Astrocyte (in vitro differentiated cells and primary cell): ENCODE measurements around the gene APRT. TPM values are rescaled to one million over a fixed set of nuclear protein-coding genes. Genes with fewer than 3 reads are reported as not detected.

Experiments used
- DNase-seq: peaks from one replicate; pipeline ENCODE4 v3.0.0-alpha.2; 2010; ENCODE audit warnings: low read depth
- FAIRE-seq: peaks from 2 replicates; lab custom pipeline; 2011; peaks lifted over from hg19 to GRCh38; lab: Jason Lieb, UNC
- H2AFZ ChIP-seq: 2 replicates; pipeline ENCODE4 v1.6.0; 2012; ENCODE audit warnings: low read depth, low read length, inconsistent platforms
- H3K27ac ChIP-seq: 2 replicates; pipeline ENCODE4 v1.5.1; 2011; ENCODE audit warnings: low read depth, low read length, inconsistent platforms
- H3K27me3 ChIP-seq: 2 replicates; pipeline ENCODE4 v1.6.0; 2011; ENCODE audit warnings: low read length, inconsistent platforms; ENCODE audit not compliant: insufficient read depth
- H3K36me3 ChIP-seq: 2 replicates; pipeline ENCODE4 v1.5.1; 2011; ENCODE audit warnings: low read length, inconsistent platforms; ENCODE audit not compliant: insufficient read depth
- H3K4me1 ChIP-seq: 2 replicates; pipeline ENCODE4 v1.5.1; 2011; ENCODE audit warnings: low read length, inconsistent platforms; ENCODE audit not compliant: insufficient read depth
- H3K4me2 ChIP-seq: 2 replicates; pipeline ENCODE4 v1.6.0; 2012; ENCODE audit warnings: low read length, inconsistent platforms
- H3K4me3 ChIP-seq: 2 replicates; pipeline ENCODE4 v1.5.1; 2011; ENCODE audit warnings: low read depth, mild to moderate bottlenecking, low read length, inconsistent platforms; ENCODE audit not compliant: insufficient read depth
- H3K79me2 ChIP-seq: 2 replicates; pipeline ENCODE4 v1.6.0; 2012; ENCODE audit warnings: mild to moderate bottlenecking, low read length, inconsistent platforms; ENCODE audit not compliant: insufficient read depth
- H3K9ac ChIP-seq: 2 replicates; pipeline ENCODE4 v1.6.0; 2012; ENCODE audit warnings: mild to moderate bottlenecking, low read length, inconsistent platforms
- H3K9me3 ChIP-seq: 2 replicates; pipeline ENCODE4 v1.5.1; 2012; ENCODE audit warnings: low read depth, mild to moderate bottlenecking, low read length, inconsistent platforms; ENCODE audit not compliant: insufficient read depth
- H4K20me1 ChIP-seq: 2 replicates; pipeline ENCODE4 v1.6.0; 2012; ENCODE audit warnings: low read length, inconsistent platforms; ENCODE audit not compliant: insufficient read depth
- H3K27ac Mint-ChIP-seq: one replicate; pipeline ENCODE4 v1.8.0; 2021; ENCODE audit warnings: mild to moderate bottlenecking, mixed read lengths; ENCODE audit not compliant: unreplicated experiment
- H3K27me3 Mint-ChIP-seq: one replicate; pipeline ENCODE4 v1.8.0; 2021; ENCODE audit warnings: low read depth, mixed read lengths; ENCODE audit not compliant: unreplicated experiment
- H3K36me3 Mint-ChIP-seq: one replicate; pipeline ENCODE4 v1.8.0; 2021; ENCODE audit warnings: low read depth, mixed read lengths; ENCODE audit not compliant: unreplicated experiment
- H3K4me1 Mint-ChIP-seq: one replicate; pipeline ENCODE4 v1.8.0; 2021; ENCODE audit warnings: low read depth, mixed read lengths; ENCODE audit not compliant: unreplicated experiment
- H3K4me3 Mint-ChIP-seq: one replicate; pipeline ENCODE4 v1.8.0; 2021; ENCODE audit warnings: mild to moderate bottlenecking, moderate library complexity, mixed read lengths; ENCODE audit not compliant: unreplicated experiment
- H3K9me3 Mint-ChIP-seq: one replicate; pipeline ENCODE4 v1.8.0; 2021; ENCODE audit warnings: mild to moderate bottlenecking, mixed read lengths; ENCODE audit not compliant: unreplicated experiment
- CTCF ChIP-seq: IDR thresholded peaks from 2 replicates; pipeline ENCODE4 v1.5.1; 2011; ENCODE audit warnings: low read depth, mild to moderate bottlenecking, inconsistent platforms, low read length, moderate library complexity; ENCODE audit not compliant: insufficient read depth
- EZH2 ChIP-seq: IDR thresholded peaks from 2 replicates; pipeline ENCODE4 v1.6.1; 2012; ENCODE audit warnings: mild to moderate bottlenecking, low read length, inconsistent platforms; ENCODE audit not compliant: insufficient read depth
- total RNA-seq: library from RNA; stranded (reverse); gene quantifications from 2 replicates; pipeline ENCODE4 v1.2.1, GENCODE V29; 2021

Gene APRT
- total RNA-seq, 1 donor from 2014 or later, result 132 TPM

DNA sequence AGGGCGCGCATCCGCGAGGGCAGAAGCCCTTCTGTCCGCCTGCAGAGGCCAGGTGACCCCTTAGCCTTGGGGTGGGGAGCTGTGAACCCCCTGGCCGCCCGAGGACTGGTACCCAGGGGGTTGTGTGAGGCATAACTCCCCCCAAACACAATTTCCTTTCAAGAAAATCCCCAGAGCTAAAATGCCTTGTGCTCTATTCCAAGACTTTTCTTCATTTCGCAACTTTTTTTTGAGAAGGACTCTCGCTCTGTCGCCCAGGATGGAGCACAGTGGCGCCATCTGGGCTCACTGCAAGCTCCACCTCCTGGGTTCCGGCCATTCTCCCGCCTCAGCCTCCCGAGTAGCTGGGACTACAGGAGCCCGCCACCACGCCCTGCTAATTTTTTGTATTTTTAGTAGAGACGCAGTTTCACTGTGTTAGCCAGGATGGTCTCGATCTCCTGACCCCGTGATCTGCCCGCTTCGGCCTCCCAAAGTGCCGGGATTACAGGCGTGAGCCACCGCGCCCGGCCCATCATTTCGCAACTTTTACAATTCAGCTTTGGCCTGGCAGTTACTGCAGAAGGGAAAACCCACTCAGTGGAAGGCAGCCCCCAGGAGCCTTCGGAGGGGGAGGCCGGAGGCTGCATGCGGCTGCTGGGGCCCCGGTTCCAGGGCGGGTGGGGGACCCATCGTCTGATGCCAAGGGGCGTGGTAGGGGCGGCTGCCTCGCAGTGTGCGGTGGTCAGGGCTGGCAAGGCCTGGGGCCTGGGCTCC lies 963 bp upstream of the APRT start:
- H3K36me3 ChIP-seq, result peaks cover 3% of the 10 kb centered on the region
- Mint-ChIP-seq H3K36me3 (peaks cover 2% of the 10 kb centered on the region), H3K9me3 (no peaks in the 10 kb centered on the region), H3K27ac (peak overlapping the region; percentile 62), H3K4me3 (peak overlapping the region; percentile 84), H3K4me1 (peaks cover 2% of the 10 kb centered on the region), H3K27me3 (no peaks in the 10 kb centered on the region)
- peak overlapping the region; percentile 67 for H3K4me3 ChIP-seq
- H3K4me2 ChIP-seq, result peak overlapping the region; percentile 98
- peaks cover 19% of the 10 kb centered on the region for H3K4me1 ChIP-seq
- no peak for FAIRE-seq
- peak; percentile 12 for DNase-seq
- H3K9ac ChIP-seq, result peak overlapping the region; percentile 53
- H3K27me3 ChIP-seq, result no peaks in the 10 kb centered on the region
- peak overlapping the region; percentile 77 for H3K27ac ChIP-seq
- H4K20me1 ChIP-seq, result peaks cover 23% of the 10 kb centered on the region
- peaks cover 27% of the 10 kb centered on the region for H3K79me2 ChIP-seq
- peak overlapping the region; percentile 53 for H2AFZ ChIP-seq
- TF ChIP-seq EZH2 (no peak), CTCF (no peak)
- no peaks in the 10 kb centered on the region for H3K9me3 ChIP-seq

DNA sequence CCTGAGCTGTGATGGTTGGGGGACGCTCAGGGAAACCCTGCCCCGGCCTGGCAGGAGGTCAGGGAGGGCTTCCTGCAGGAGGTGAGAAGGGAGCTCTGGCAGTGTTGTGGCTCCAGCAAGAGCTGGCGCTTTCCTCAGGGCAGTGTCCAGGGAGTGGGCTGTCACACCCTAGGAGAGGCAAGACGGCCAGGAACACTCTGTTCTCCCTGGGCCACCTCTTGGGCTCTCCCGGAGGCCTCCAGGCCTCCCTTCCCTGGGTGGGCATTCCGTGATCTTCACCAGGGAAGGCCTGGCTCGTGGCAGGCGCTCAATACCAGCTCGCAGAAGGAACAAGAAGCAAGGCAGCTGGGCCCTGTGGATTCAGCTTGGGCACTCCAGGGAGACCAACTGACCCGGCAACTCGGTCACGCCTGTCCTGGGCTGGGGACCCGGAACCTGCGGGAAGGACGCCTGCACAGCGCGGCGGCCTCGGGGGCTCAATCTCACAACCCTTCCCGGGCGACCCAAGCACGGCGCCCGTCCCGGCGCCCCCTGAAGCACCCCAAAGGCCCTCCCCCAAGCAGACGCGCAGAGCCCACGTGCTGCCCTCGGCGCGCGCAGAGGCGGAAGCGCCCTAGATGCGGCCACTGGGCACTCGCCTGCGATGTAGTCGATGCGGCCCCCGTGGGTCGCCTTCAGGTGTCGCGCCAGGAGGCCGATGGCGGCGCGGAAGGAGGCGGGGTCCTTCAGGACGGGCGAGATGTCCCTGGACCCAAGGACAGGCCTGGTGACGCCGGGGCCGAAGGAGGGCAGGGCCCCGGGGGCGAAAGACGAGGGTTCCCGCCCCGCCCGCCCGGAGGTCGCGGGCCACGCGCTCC lies 588 bp downstream of the APRT start:
- Mint-ChIP-seq H3K9me3 (no peaks in the 10 kb centered on the region), H3K4me3 (peak overlapping the region; percentile 89), H3K27me3 (no peaks in the 10 kb centered on the region), H3K36me3 (peaks cover 2% of the 10 kb centered on the region), H3K4me1 (peaks cover 2% of the 10 kb centered on the region), H3K27ac (peak overlapping the region; percentile 77)
- H3K9ac ChIP-seq, result peak overlapping the region; percentile 83
- peaks cover 28% of the 10 kb centered on the region for H3K79me2 ChIP-seq
- H2AFZ ChIP-seq, result peak overlapping the region; percentile 45
- peak overlapping the region; percentile 98 for H3K4me2 ChIP-seq
- peaks cover 33% of the 10 kb centered on the region for H4K20me1 ChIP-seq
- H3K36me3 ChIP-seq, result peaks cover 3% of the 10 kb centered on the region
- H3K4me3 ChIP-seq, result peak overlapping the region; percentile 67
- H3K27me3 ChIP-seq, result no peaks in the 10 kb centered on the region
- peaks cover 19% of the 10 kb centered on the region for H3K4me1 ChIP-seq
- peak overlapping the region; percentile 77 for H3K27ac ChIP-seq
- H3K9me3 ChIP-seq, result no peaks in the 10 kb centered on the region
- FAIRE-seq (no peak), DNase-seq (peak; percentile 57)
- TF ChIP-seq EZH2 (no peak), CTCF (no peak)
